Activated CD8-positive, alpha-beta memory T cell treated with anti-CD3 and anti-CD28 coated beads for 48 hours (primary cell): ENCODE data around the gene NFIX.

ENCODE experiments used
- DNase-seq, 3 experiments: peaks; one replicate each; pipeline ENCODE4 v3.0.0-alpha.2; 2020; ENCODE audit warnings: low read depth in 2 of 3, low spot score in 2 of 3

The NFIX gene

DNA sequence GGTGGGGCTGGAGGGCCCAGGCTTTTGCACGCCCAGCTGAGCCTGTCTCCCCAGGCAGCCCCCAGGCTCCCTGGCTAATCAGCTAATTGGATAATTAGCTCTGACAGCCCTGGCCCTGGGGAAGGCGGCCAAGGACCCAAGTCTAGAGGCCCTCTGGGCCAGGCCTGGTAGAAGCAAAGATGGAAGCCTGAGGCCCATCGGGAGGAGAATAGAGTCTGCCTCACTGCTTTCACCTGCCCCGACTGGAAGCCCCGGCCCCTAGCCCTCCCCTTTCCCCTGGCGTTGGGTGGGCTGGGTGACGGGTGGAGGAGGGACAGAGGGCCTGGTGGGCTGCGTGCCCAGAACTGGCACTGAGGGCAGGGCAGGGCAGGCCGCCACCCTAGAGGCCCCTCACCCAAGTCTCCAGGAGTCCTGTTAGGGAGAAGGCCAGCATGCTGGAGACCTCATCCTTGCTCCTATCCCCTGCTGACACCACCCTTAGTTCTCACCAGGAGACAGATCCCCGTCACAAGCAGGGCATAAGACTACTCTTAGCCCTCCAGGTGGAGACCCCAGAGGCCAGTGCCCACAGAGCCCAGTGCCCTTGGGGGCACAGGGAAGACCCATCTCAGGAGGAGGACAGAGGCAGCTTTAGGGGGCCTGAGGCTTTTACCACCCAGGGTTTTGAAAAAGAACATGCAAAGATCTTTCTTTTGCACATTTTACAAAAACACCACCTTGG is 95.4 kb downstream of the NFIX start:
- no peak for DNase-seq

DNA sequence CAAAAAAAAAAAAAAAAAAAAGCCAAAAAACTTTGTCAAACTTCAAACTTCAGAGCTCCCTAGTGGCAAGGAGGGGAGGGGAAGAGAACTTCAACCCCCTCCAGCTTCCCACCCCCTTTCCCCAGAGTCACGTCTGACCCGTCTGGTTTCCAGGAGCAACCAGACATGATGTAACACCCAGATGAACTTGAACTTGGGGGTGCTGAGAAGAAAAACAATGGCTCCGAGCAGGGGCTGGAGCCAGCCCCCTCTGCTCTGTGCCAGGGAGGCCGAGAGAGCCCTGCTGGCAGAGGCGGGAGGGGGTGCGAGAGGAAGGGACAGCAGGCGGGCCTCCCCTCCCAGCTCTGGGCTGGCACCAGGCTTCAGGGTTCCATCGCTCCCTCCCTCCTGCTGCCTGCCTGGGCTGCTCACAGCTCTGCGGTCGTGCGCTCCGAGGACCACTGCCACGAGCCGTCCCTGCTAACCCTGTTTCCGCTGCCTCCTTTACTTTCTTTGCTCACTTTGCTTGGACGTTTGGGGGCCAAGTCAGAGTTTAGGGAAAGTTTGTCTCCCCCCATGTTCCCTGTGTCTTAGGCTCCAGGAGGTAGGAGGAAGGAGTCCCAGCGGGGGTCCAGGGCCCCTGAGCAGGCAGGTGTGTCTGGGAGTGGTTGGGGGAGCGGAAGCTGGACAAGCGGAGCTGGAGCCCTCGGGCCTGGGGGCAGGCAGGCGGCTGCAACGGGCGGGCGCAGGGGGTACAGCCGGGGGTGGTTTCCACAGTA is 96.3 kb downstream of the NFIX start:
- DNase-seq: no peak

DNA sequence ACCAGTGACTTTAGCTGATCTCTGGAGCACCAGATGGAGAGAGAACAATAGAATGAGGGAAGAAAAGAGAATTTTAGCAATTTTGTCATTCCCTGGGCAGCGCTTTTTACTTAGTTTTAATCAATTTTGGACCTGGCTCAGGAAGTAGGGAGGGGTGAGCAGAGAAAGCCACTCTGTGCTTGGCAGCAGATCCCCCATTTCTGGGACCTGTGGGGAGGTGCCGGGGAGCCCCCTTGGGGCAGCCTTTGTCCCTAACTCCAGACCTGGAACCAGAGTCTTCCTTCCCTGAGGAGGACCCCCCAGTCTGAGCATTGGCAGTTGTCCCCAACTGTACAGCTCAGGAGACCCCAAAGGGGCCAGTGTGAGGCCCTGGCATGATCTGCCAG is 96.9 kb downstream of the NFIX start:
- DNase-seq: no peak

DNA sequence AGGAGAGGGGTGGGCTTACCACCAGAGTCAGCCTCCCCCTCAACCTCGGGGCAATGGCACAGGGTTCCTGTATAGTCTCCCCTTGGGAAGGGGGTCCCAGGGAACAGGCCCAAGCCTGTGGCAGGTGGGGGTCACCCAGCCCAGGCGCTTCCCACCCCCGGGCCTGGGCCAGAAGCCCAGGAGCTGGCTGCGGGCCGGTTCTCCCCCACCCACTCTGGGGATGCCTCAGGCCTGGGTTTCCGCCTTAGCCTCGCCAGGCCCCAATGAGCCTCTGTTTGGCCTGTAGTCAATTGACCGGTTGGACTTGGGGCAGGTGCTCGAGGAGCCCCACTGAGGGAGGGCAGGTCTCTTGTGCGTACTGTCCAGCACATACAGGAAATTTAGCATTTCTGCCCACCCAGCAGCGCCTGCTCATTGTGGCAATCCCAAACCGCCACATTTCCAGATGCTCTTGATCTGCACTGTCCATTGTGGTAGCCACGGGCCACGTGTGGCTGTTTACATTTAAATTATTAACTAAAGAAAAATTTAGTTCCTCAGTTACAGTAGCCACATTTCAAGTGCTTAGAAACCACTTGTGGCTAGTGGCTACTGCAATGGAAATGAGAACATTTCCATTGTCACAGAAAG is 97.4 kb downstream of the NFIX start:
- DNase-seq: no peak

- peak in 1 of 3 experiments; percentile 76 for DNase-seq
Measured at GRCh38 chr19:13093407-13094105, 98.3 kb downstream of the NFIX start.

- no peak for DNase-seq
Measured at GRCh38 chr19:13094106-13094504, 98.8 kb downstream of the NFIX start.

DNA sequence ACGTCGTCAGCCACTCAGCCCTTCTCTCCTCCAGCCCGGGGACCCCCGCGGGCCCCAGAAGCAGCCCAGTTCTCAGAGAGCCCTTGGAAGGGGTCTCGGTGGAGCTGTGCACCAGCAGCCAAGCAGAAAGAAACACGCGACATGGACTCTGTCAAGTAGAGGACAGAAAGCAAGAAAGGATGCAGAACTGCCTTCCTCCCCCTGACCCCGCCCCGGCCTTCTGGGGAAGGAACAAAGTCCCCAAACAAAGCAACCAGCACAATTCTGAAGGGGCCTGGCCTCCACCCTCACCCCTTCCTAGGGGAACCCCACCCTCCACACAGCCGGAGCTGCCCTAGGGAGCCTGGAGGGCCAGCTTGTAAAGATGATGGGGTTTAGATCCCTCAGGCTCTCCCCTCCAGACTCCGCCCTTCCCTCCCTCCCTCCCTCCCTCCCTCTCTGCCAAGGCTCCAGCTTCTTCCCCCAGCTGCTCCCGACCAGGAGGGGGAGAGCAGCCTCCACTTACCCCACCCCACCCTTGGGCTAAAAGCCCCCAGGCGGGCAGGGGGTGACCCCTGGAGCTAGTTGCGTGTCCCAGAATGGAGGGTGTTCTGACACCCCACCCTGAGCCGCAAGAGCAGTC is 99.6 kb downstream of the NFIX start:
- no peak for DNase-seq

DNA sequence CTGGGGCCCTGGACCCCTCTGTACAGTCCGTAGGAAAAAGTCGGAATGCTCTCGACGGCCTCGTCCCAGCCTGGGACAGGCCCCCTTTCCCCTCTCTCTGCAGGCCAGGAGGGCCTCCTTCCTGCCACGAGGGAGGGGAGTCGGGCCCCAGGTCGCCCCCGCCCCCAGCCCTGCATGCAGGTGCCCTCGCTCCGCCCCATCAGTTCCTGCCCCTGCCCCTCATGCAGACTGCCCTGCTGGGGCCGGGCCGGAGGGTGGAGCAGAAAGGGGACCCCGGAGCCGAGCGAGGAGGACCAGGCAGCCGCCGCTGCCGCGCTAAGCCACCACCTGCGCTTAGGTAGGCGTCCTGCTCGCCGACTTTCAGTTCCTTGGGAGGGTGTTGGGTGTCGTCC is 100.1 kb downstream of the NFIX start:
- no peak for DNase-seq

DNA sequence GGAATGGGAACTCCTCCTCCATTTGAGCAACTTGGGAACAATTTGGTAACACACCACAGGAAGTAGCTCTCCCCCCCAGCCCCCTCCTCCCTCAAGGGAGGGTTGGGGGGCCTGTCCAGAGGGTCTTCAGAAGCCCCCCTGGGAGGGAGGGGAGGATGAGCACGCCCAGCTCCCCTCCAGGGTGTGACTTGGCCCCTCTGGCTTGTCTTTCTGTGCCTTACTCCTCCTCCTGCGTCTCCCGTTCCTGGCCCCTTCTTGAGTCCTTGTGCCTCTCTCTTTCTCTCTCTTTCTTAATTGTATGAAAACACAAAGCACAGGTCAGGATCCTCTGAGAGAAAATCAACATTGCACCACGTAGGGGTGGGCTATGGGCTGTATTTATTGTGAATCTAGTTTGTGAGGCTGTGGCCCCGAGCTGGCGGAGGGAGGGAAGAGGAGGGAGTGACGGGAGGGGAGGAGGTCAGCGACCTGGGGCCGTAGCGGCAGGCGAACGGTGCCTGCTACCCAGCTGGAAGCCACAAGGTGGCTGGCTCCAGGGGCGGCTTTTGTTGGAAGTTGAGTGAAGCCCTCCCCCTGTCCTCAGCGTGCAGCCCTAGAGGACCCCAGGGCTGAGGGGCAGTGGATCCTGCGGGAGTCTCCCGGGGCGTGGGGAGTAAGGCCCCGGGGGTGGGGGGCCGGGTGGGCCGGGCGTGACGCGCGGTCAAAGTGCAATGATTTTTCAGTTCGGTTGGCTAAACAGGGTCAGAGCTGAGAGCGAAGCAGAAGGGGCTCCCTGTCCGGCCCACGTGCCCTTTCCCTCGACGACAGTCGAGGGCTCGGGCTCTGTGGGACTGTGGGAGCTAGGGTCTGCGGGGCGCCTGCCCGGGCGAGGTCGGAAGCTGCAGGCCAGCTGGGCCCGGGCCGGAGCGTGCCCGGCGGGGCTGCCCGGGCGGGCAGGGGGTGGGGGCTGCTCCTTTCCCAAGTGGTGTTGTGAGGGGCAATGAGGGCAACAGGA is 101.0 kb downstream of the NFIX start:
- DNase-seq: no peak

GRCh38 chr19:13097033-13097462 is 101.8 kb downstream of the NFIX start:
- DNase-seq: no peak

DNA sequence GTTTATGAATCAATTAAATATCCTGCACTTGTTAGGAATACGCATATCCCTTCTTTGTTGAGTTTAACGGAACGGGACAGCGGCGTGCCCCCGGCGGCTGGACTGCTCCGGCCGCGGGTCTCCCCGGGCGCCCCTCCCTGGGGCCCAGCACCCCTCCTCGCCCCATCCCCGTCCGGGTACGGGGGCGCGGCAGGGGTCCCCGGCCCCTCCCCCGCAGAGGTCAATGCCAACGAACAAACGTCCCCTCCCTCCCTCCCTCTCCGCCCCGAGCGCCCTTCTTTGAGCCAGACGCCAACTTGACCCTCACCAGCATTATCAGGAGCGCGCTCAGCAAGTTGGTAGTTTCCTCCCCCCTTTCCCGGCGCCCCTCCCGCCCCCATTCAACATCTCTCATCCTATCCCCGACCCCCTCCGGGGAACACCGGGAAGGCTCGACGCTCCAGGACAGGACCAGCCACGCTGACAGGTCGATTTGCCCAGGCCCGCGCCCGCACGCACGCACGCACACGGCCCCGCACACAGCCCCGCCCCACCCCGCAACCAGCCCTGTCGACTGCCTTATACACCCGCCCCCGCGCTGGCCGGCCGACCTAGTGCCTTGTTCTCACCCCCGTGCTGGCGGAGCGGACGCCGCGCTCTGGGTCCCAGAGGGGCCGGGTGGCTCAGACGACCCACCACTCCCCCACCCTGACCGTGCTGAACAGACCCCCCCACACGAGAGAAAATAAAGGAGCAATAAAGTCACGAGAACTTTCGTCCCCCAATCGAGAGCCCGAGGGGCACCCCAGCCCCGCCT is 102.4 kb downstream of the NFIX start:
- DNase-seq: no peak

DNA sequence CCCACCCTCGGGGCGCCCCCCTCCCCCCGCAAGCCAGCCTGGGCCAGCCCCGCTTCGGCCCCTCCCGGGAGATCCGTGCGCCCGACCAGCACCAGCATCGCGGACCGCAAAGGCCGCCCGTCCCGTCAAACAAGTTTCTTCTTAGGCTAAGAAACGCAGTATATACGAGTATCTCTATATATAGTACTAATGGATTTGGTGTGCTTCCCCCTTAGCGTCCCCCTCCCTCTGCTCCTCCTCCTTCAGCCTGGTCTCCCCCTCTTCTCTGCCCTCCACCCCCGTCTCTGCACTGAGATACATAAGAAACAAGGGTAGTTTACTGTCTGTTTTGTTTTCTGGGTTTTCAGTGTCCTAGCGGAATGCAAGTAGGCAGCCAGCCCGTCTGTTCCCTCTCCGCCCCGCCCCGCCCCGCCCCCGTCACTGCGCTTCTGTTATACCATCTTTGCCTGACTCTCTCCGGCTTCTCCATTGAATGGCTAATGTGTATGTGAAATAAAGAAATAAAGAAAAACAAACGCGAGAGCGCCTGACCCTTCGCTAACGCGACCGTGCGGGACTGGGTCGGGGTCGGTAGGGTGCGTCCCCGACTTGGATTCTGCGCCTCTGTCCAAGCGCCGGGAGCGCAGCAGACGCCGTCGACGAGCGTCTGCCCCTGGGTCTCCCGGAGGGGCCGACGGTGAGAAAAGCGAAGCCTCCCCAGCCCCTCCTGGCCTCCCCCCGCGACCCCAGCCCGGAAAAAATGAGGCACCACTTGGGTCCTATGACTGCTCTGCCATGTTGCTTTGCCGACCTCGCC is 103.2 kb downstream of the NFIX start:
- DNase-seq: no peak

DNA sequence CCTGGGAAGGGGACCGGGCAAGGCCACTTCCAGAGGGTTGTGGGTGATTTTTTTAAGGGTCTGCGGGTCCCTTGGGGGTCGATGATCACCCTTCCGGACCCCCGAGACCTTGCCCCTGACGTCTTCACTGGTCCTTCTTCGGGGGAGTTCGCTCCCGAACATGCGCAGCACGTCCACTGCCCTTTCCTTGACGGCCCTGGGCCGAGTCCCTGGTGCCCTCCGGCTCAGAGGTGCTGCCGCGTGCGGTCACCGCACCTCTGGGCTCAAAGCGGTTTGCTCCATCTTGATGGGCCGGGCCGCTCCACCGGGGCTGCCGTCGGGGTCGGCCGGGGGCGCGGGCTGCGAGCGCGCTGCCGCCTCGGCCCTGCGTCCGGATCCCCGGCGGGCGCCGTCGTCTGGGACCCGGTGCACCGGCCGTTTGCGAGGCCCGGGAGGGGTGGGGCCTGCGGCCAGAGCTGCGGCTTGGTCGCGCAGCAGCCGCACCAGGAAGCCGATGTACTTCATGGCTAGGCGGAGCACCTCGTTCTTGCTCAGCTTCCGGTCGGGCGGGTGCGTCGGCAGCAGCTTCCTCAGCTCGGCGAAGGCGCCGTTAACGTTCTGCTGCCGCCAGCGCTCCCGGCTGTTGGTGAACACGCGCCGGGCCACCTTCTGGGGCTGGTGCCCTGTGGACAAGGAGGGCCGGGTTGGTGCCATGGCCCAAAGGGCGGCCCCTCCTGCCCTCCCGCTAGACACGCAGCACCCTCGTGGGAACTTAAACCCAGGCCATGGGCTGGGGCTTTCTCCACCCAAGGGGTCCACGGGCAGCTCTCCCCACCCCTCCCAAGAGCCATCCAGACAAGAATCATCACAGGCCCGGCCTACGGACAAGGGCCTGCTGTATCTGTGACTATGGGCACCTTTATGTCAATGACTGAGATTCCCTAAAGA is 104.1 kb downstream of the NFIX start:
- no peak for DNase-seq

DNA sequence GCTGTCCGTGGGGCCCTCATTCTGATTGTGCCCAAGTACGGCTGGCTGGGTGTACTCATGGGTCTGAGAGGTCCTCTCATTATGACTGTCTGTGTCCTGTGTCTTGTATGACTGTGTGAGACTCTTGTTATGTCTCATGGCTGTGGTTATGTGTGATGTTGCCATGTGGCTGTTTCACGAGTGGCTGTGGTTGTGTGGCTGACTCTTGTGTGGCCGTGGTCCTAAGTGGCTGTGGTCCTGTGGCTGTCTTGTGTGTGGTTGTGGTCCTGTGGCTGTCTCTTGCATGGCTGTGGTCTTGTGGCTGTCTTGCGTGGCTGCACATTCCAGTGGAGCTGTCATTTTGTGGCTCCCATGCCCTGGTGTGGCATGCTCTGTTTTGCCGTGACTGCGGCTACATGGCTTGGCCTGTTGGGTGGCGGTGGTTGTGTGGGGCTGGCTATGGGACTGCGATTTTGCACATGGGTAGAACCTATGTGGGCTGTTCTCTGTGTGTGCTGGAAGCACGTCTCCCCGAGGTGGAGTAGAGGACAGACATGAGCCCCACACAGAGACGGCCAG is 104.8 kb downstream of the NFIX start:
- no peak for DNase-seq

- DNase-seq: no peak
Measured at GRCh38 chr19:13100841-13101589, 105.7 kb downstream of the NFIX start.
